Mesendoderm (in vitro differentiated cells): ENCODE results near the gene CDC14B.

ENCODE experiments used
- DNase-seq: peaks from one replicate; pipeline ENCODE4 v3.0.0; 2013
- H2AK5ac ChIP-seq: 2 replicates; pipeline ENCODE4 v1.6.1; 2013; ENCODE audit warnings: low read length, inconsistent platforms
- H2BK120ac ChIP-seq: 2 replicates; pipeline ENCODE4 v1.6.1; 2013; ENCODE audit warnings: low read depth, mild to moderate bottlenecking, low read length, moderate library complexity, mixed read lengths
- H2BK15ac ChIP-seq: replicated peaks from 2 replicates; pipeline ENCODE4 v1.6.1; 2013; ENCODE audit warnings: low read depth, mild to moderate bottlenecking, moderate library complexity
- H2BK5ac ChIP-seq: 2 replicates; pipeline ENCODE4 v1.6.1; 2013; ENCODE audit warnings: low read length, inconsistent platforms
- H3K18ac ChIP-seq: 2 replicates; pipeline ENCODE4 v1.6.1; 2013; ENCODE audit warnings: mild to moderate bottlenecking, low read length, mixed read lengths
- H3K23ac ChIP-seq: one replicate; pipeline ENCODE4 v1.6.1; 2013; ENCODE audit warnings: low read length
- H3K27ac ChIP-seq: 2 replicates; pipeline ENCODE4 v1.5.1; 2013; ENCODE audit warnings: low read depth, mild to moderate bottlenecking, inconsistent platforms, low read length, moderate library complexity
- H3K27me3 ChIP-seq: 2 replicates; pipeline ENCODE4 v1.6.1; 2013; ENCODE audit warnings: low read length, control low read depth, mild to moderate bottlenecking, inconsistent platforms; ENCODE audit not compliant: insufficient read depth, poor library complexity
- H3K36me3 ChIP-seq: 2 replicates; pipeline ENCODE4 v1.6.1; 2013; ENCODE audit warnings: low read length, inconsistent platforms; ENCODE audit not compliant: control insufficient read depth, insufficient read depth
- H3K4ac ChIP-seq: one replicate; pipeline ENCODE4 v1.6.1; 2013; ENCODE audit warnings: low read depth, mild to moderate bottlenecking, low read length, moderate library complexity
- H3K4me1 ChIP-seq: 2 replicates; pipeline ENCODE4 v1.6.1; 2013; ENCODE audit warnings: low read depth, low read length, inconsistent platforms; ENCODE audit not compliant: control insufficient read depth
- H3K4me2 ChIP-seq: 2 replicates; pipeline ENCODE4 v1.6.1; 2013; ENCODE audit warnings: low read length
- H3K4me3 ChIP-seq: 2 replicates; pipeline ENCODE4 v1.5.1; 2013; ENCODE audit warnings: mild to moderate bottlenecking, low read length
- H3K56ac ChIP-seq: one replicate; pipeline ENCODE4 v1.6.1; 2013; ENCODE audit warnings: low read length
- H3K79me1 ChIP-seq: 2 replicates; pipeline ENCODE4 v1.6.1; 2013; ENCODE audit warnings: low read length, inconsistent platforms
- H3K79me2 ChIP-seq: 2 replicates; pipeline ENCODE4 v1.6.1; 2013; ENCODE audit warnings: mild to moderate bottlenecking, low read length; ENCODE audit not compliant: control insufficient read depth, insufficient read depth
- H3K9ac ChIP-seq: 2 replicates; pipeline ENCODE4 v1.6.1; 2013; ENCODE audit warnings: low read length, inconsistent platforms
- H4K5ac ChIP-seq: one replicate; pipeline ENCODE4 v1.6.1; 2013; ENCODE audit warnings: low read length
- H4K8ac ChIP-seq: one replicate; pipeline ENCODE4 v1.6.1; 2013; ENCODE audit warnings: low read depth, mild to moderate bottlenecking, control low read depth, low read length, moderate library complexity
- WGBS: extraction: QIAGEN DNeasy Blood & Tissue Kit; methylation state at CpG from one replicate; pipeline ENCODE4 v1.1.7; 2013; ENCODE audit warnings: low lambda C conversion rate, missing lambda C conversion rate; ENCODE audit not compliant: insufficient coverage; ENCODE audit errors: extremely low coverage; 5-methylcytosine and 5-hydroxymethylcytosine counted together

CDC14B gene

DNA sequence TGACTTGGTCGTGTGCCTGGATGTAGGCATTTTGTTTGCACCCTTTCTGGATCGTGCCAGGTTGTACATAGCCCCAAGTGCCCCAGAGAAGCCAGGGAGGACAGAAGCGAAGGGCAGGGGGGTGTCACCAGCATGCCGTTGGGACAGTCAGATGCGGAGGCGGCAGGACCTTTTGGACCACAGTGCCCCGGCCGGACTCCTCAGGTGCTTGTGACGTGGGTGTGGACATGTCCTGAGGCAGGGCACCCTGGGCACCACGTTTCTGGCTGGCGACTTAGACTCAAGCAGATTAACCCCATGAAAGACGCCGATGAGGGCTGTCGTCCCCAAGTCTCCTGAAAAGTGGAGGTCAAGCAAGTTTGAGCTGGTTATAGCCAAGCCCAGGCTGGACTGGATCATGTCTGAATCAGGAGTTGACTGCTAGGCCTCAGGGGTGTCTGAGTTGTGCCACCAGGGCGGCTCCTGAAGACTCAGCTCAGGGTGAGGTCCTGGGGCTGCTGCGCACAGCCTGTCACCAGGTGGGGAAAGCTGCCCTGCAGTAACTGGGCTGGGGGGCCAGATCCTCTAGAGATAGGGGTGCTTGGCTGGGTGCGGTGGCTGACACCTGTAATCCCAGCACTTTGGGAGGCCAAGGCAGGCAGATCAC is 127.6 kb downstream of the CDC14B start:
- Histone ChIP-seq H2BK120ac (no peak overlapping the region), H3K27me3 (no peaks in the 10 kb centered on the region), H4K8ac (no peak overlapping the region), H2AK5ac (no peak overlapping the region), H3K56ac (no peak overlapping the region), H3K4me2 (no peak overlapping the region), H2BK5ac (no peak overlapping the region), H3K79me2 (no peaks in the 10 kb centered on the region), H3K4me3 (no peak overlapping the region), H3K4ac (no peak overlapping the region), H3K79me1 (no peaks in the 10 kb centered on the region), H4K5ac (no peak overlapping the region), H3K23ac (no peak overlapping the region), H3K18ac (no peak overlapping the region), H3K4me1 (no peaks in the 10 kb centered on the region), H3K36me3 (peaks cover 9% of the 10 kb centered on the region), H3K27ac (no peak overlapping the region), H3K9ac (no peak overlapping the region), H2BK15ac (no peak overlapping the region)
- no CpG with 5 or more reads among the region's 17 CpGs for WGBS
- DNase-seq, result no peak

DNA sequence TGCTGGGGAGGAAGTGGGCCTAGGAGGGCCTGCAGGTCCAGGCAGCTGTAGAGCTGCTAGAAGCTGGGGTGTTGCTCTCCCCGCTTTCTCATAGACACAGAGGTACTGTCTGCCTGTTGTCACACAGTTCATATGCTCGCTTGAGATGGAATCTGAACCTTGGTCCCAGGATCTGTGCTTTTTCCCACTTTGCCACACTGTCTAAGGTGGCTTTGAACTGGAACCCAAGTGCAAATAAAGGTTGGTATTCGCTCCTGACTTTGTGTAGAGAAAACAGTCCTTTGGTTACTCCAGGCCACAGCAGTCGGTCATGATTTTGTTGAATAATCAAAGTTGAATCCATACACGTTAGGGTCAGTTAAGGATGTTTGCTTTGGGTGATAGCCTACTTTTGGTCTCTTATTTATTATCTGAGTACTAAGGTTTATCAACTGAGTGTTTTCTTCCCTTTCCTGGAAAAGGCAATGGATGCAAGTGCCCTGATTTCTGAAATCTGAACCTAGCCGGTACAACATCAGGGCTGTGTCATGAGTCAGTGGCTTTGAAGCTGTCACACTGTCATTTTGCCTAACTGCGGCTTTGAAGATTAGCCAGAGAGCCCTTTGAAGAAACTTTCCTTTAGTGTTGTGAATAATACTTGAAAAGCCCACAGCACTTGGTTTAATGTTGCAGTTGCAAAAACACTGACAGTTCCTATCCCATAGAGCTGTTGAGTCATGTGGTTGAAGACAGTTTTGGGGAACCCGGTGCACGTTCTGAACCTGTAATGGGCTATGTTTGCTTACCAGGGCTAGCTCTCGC is 128.4 kb downstream of the CDC14B start:
- H3K4me2 ChIP-seq, result no peak overlapping the region
- WGBS, result no CpG with 5 or more reads among the region's 10 CpGs
- H3K4ac ChIP-seq, result no peak overlapping the region
- no peak overlapping the region for H3K23ac ChIP-seq
- no peak overlapping the region for H2BK5ac ChIP-seq
- no peak overlapping the region for H3K18ac ChIP-seq
- H2BK15ac ChIP-seq, result no peak overlapping the region
- DNase-seq, result no peak
- H3K4me1 ChIP-seq, result no peaks in the 10 kb centered on the region
- H3K27ac ChIP-seq, result no peak overlapping the region
- H3K79me2 ChIP-seq, result no peaks in the 10 kb centered on the region
- no peak overlapping the region for H3K4me3 ChIP-seq
- H3K27me3 ChIP-seq, result no peaks in the 10 kb centered on the region
- no peak overlapping the region for H4K8ac ChIP-seq
- no peak overlapping the region for H3K9ac ChIP-seq
- no peak overlapping the region for H4K5ac ChIP-seq
- peaks cover 9% of the 10 kb centered on the region for H3K36me3 ChIP-seq
- H2BK120ac ChIP-seq, result no peak overlapping the region
- H3K56ac ChIP-seq, result no peak overlapping the region
- no peaks in the 10 kb centered on the region for H3K79me1 ChIP-seq
- H2AK5ac ChIP-seq, result no peak overlapping the region

DNA sequence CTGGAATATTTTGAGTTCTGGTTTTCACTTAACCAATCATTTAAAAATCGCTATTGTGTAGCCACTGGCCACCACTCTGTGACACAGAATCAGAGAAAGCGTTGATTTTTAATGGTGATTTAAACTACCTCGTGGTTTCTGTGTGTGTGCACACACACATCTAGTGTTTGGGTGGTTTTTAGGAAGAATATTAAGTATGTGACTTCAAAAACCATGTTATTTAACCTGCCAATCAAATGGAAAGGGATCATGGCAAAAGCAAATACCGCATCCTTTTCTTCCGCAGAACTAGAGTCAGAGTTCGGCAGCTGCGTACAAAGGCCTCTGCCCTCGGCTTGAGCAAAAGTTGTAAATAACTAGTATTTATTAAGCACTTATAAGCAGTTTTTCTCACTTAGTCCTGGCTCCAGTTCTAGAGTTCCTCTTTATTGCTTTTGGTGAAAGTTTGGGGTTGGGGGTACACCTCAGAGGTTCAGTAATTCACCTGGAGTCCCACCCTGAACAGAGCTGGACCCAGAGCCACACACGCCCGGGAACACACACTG is 129.0 kb downstream of the CDC14B start:
- Histone ChIP-seq H3K79me1 (no peaks in the 10 kb centered on the region), H3K9ac (no peak overlapping the region), H3K4me3 (no peak overlapping the region), H3K4me2 (no peak overlapping the region), H3K18ac (no peak overlapping the region), H3K23ac (no peak overlapping the region), H2BK15ac (no peak overlapping the region), H4K8ac (no peak overlapping the region), H3K27me3 (no peaks in the 10 kb centered on the region), H2BK5ac (no peak overlapping the region), H3K4me1 (no peaks in the 10 kb centered on the region), H3K4ac (no peak overlapping the region), H3K79me2 (no peaks in the 10 kb centered on the region), H3K36me3 (peaks cover 9% of the 10 kb centered on the region), H4K5ac (no peak overlapping the region), H2AK5ac (no peak overlapping the region), H3K56ac (no peak overlapping the region), H2BK120ac (no peak overlapping the region), H3K27ac (no peak overlapping the region)
- DNase-seq, result no peak
- no CpG with 5 or more reads among the region's 10 CpGs for WGBS

DNA sequence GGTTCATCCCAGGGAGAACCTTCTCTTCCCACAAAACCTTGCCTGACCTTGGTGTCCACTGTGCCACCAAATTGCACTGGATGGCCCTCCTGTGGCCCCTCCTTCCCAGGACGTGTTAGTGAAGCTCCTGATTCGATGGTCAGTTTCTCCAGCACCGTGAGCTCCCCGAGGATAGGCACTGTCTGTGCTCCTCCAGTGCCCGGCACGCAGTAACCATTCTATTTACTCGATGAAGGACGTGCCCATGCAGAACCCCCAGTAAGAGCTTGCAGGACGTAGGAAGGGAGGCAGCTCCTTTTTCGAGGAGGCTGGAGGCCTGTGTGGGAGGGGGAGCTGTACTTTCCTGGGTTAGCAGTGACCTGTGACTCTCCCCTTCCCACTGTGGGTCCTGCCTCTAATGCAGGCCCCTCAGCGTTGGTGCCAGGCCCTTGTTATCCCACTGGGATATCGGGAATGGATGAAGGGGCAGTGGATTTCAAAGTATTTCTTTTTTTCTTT is 130.1 kb downstream of the CDC14B start:
- Histone ChIP-seq H3K9ac (no peak overlapping the region), H2BK120ac (no peak overlapping the region), H3K4ac (no peak overlapping the region), H2AK5ac (no peak overlapping the region), H3K23ac (no peak overlapping the region), H3K4me3 (no peak overlapping the region), H2BK15ac (no peak overlapping the region), H3K79me2 (no peaks in the 10 kb centered on the region), H3K79me1 (no peaks in the 10 kb centered on the region), H3K4me2 (no peak overlapping the region), H3K4me1 (no peaks in the 10 kb centered on the region), H3K27ac (no peak overlapping the region), H3K18ac (no peak overlapping the region), H4K8ac (no peak overlapping the region), H4K5ac (no peak overlapping the region), H3K27me3 (no peaks in the 10 kb centered on the region), H3K36me3 (peaks cover 9% of the 10 kb centered on the region), H3K56ac (no peak overlapping the region), H2BK5ac (no peak overlapping the region)
- WGBS, result no CpG with 5 or more reads among the region's 12 CpGs
- DNase-seq, result no peak

DNA sequence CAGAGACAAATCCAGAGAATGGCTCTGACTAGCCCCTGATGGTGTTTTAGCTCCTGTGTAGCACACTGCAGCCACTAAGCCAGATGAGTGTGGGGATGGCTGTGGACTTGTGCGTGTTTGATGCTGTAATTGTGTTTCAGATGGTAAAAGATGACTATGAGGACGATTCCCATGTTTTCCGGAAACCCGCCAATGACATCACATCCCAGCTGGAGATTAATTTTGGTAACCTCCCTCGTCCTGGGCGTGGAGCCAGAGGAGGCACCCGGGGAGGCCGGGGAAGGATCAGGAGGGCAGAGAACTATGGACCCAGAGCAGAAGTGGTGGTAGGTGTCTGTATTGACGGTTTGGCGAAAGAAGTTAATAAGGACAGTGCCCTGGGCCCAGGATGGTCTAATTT is 131.7 kb downstream of the CDC14B start:
- no peak overlapping the region for H3K23ac ChIP-seq
- H3K79me1 ChIP-seq, result no peaks in the 10 kb centered on the region
- H3K4ac ChIP-seq, result no peak overlapping the region
- H3K4me2 ChIP-seq, result no peak overlapping the region
- no peak overlapping the region for H3K56ac ChIP-seq
- no peak overlapping the region for H2BK120ac ChIP-seq
- peaks cover 9% of the 10 kb centered on the region for H3K36me3 ChIP-seq
- H3K4me3 ChIP-seq, result no peak overlapping the region
- H3K27ac ChIP-seq, result no peak overlapping the region
- no peaks in the 10 kb centered on the region for H3K79me2 ChIP-seq
- no peak overlapping the region for H2BK15ac ChIP-seq
- H4K5ac ChIP-seq, result no peak overlapping the region
- H3K4me1 ChIP-seq, result no peaks in the 10 kb centered on the region
- no peak overlapping the region for H3K18ac ChIP-seq
- H2AK5ac ChIP-seq, result no peak overlapping the region
- DNase-seq, result no peak
- WGBS, result no CpG with 5 or more reads among the region's 10 CpGs
- no peak overlapping the region for H4K8ac ChIP-seq
- no peak overlapping the region for H3K9ac ChIP-seq
- no peaks in the 10 kb centered on the region for H3K27me3 ChIP-seq
- H2BK5ac ChIP-seq, result no peak overlapping the region
